Naive thymus-derived CD4-positive, alpha-beta T cell (primary cell): ENCODE data around the gene STON1. TPM values are rescaled to one million over a fixed set of nuclear protein-coding genes. Genes with fewer than 3 reads are reported as not detected.

ENCODE experiments used
- ATAC-seq: fragments of 150-1000 bp; cut with Tn5 transposase; 2 replicates; pipeline ENCODE4 v1.10.0; 2021; ENCODE audit warnings: mild to moderate bottlenecking, moderate library complexity
- CTCF ChIA-PET: fragments of 350-600 bp; sonication (Branson Sonifier 250); formaldehyde crosslinking; loops from one replicate; lab custom pipeline; 2021; ENCODE audit warnings: antibody characterized with exemption; lab: Charles Lee
- POLR2A ChIA-PET: fragments of 350-600 bp; sonication (Branson Sonifier 250); formaldehyde crosslinking; loops from one replicate; lab custom pipeline; 2021; ENCODE audit warnings: antibody characterized with exemption, inconsistent platforms; lab: Charles Lee
- DNase-seq, 9 donors: peaks; one replicate each; pipeline versions ENCODE4 v3.0.0 to v3.0.0-alpha.2; 2020 to 2022; ENCODE audit warnings: mixed read lengths in 1 of 9
- H3K27ac ChIP-seq: one replicate; pipeline ENCODE4 v1.7.0; 2013; ENCODE audit warnings: mild to moderate bottlenecking, low read depth, low read length, moderate library complexity
- H3K27me3 ChIP-seq, 2 donors: one replicate each; pipeline ENCODE4 v1.7.0; 2013; ENCODE audit warnings: low read length in 2 of 2, mild to moderate bottlenecking in 2 of 2, moderate library complexity in 2 of 2; ENCODE audit not compliant: control insufficient read depth in 2 of 2, insufficient read depth in 2 of 2
- H3K36me3 ChIP-seq, 3 experiments: 1 replicate in 2 of 3; 2 replicates in 1 of 3; pipeline ENCODE4 v1.7.0; 2013; ENCODE audit warnings: low read length in 3 of 3, mild to moderate bottlenecking in 3 of 3, moderate library complexity in 1 of 3; ENCODE audit not compliant: insufficient read depth in 3 of 3, control insufficient read depth in 2 of 3
- H3K4me1 ChIP-seq, 2 donors: one replicate each; pipeline ENCODE4 v1.7.0; 2013; ENCODE audit warnings: low read length in 2 of 2, mild to moderate bottlenecking in 2 of 2, moderate library complexity in 1 of 2; ENCODE audit not compliant: control insufficient read depth in 2 of 2, insufficient read depth in 2 of 2
- H3K4me3 ChIP-seq: 2 replicates; pipeline ENCODE4 v1.7.0; 2013; ENCODE audit warnings: mild to moderate bottlenecking, low read length
- H3K9me3 ChIP-seq, 3 experiments: 1 replicate in 2 of 3; 2 replicates in 1 of 3; pipeline ENCODE4 v1.7.0; 2013; ENCODE audit warnings: low read length in 3 of 3; ENCODE audit not compliant: control insufficient read depth in 2 of 3
- H3K27ac Mint-ChIP-seq, 9 donors: one replicate each; pipeline ENCODE4 v1.8.0; 2020 to 2022; ENCODE audit warnings: mixed read lengths in 9 of 9, mild to moderate bottlenecking in 8 of 9, moderate library complexity in 5 of 9, inconsistent platforms in 2 of 9
- H3K27me3 Mint-ChIP-seq, 5 donors: one replicate each; pipeline ENCODE4 v1.8.0; 2021 to 2022; ENCODE audit warnings: mixed read lengths in 5 of 5, mild to moderate bottlenecking in 1 of 5
- H3K36me3 Mint-ChIP-seq, 5 donors: one replicate each; pipeline ENCODE4 v1.8.0; 2020 to 2022; ENCODE audit warnings: mixed read lengths in 5 of 5, mild to moderate bottlenecking in 3 of 5, inconsistent platforms in 1 of 5
- H3K4me1 Mint-ChIP-seq, 7 donors: one replicate each; pipeline ENCODE4 v1.8.0; 2020 to 2022; ENCODE audit warnings: mixed read lengths in 7 of 7, mild to moderate bottlenecking in 3 of 7, inconsistent platforms in 1 of 7
- H3K4me3 Mint-ChIP-seq, 10 donors: one replicate each; pipeline ENCODE4 v1.8.0; 2020 to 2022; ENCODE audit warnings: mild to moderate bottlenecking in 10 of 10, mixed read lengths in 10 of 10, moderate library complexity in 6 of 10, inconsistent platforms in 2 of 10
- H3K9me3 Mint-ChIP-seq, 11 donors: one replicate each; pipeline ENCODE4 v1.8.0; 2020 to 2022; ENCODE audit warnings: mixed read lengths in 11 of 11, mild to moderate bottlenecking in 4 of 11, inconsistent platforms in 1 of 11, moderate library complexity in 1 of 11
- intact Hi-C, 2 donors: fragments of 100-400 bp; cut with micrococcal nuclease; formaldehyde crosslinking; loops; one replicate each; pipeline ENCODE4 v1.15.1; 2023
- polyA plus RNA-seq, 2 donors: library from polyadenylated mRNA; unstranded; fragments of 300-500 nt; fragmentation: Illumina TruSeq; gene quantifications; one replicate each; pipeline ENCODE4 v1.2.3, GENCODE V29; 2021
- total RNA-seq, 6 experiments: library from RNA in 5 of 6; stranded (reverse) in 5 of 6; gene quantifications; 1 replicate in 5 of 6; 2 replicates in 1 of 6; pipeline ENCODE4 v1.2.3 and lab custom pipeline; 2021 to 2026

Gene STON1
- total and polyA plus RNA-seq, 7 experiments from 2014 or later, result 0.39 to 3.7 (median 1.9) TPM

GRCh38 chr2:48633143-48633542 is 103.2 kb downstream of the STON1 start:
- Mint-ChIP-seq H3K4me3 (no peak overlapping the region), H3K27me3 (peaks cover 4 to 37% (median 27%) of the 10 kb centered on the region in 5 donors), H3K9me3 (peaks cover 0 to 21% (median 5%) of the 10 kb centered on the region in 11 donors), H3K4me1 (no peaks in the 10 kb centered on the region), H3K36me3 (no peaks in the 10 kb centered on the region), H3K27ac (peak overlapping the region in 1 of 9 donors; percentile 8)
- H3K9me3 ChIP-seq, result no peaks in the 10 kb centered on the region
- H3K27me3 ChIP-seq, result no peaks in the 10 kb centered on the region
- CTCF ChIA-PET, result no interaction called here
- H3K36me3 ChIP-seq, result no peaks in the 10 kb centered on the region
- no peak overlapping the region for H3K27ac ChIP-seq
- no peaks in the 10 kb centered on the region for H3K4me1 ChIP-seq
- POLR2A ChIA-PET, result no interaction called here
- no peak overlapping the region for H3K4me3 ChIP-seq
- no peak for ATAC-seq
- intact Hi-C loops, result no loop called here
- DNase-seq, result no peak

GRCh38 chr2:48635786-48636185 is 105.8 kb downstream of the STON1 start:
- Histone ChIP-seq H3K9me3 (no peaks in the 10 kb centered on the region), H3K4me3 (no peak overlapping the region), H3K27me3 (no peaks in the 10 kb centered on the region), H3K4me1 (no peaks in the 10 kb centered on the region), H3K27ac (no peak overlapping the region), H3K36me3 (no peaks in the 10 kb centered on the region)
- ATAC-seq, result no peak
- H3K4me1 Mint-ChIP-seq, result no peaks in the 10 kb centered on the region
- H3K27ac Mint-ChIP-seq, result no peak overlapping the region
- peaks cover 0 to 21% (median 6%) of the 10 kb centered on the region in 11 donors for H3K9me3 Mint-ChIP-seq
- no peaks in the 10 kb centered on the region for H3K36me3 Mint-ChIP-seq
- H3K4me3 Mint-ChIP-seq, result no peak overlapping the region
- POLR2A ChIA-PET, result no interaction called here
- CTCF ChIA-PET, result no interaction called here
- intact Hi-C loops, result no loop called here
- no peak for DNase-seq
- H3K27me3 Mint-ChIP-seq, result peaks cover 6 to 33% (median 28%) of the 10 kb centered on the region in 5 donors

- H3K9me3 Mint-ChIP-seq, result peaks cover 0 to 17% (median 6%) of the 10 kb centered on the region in 11 donors
- H3K27me3 Mint-ChIP-seq, result peaks cover 6 to 33% (median 22%) of the 10 kb centered on the region in 5 donors
- ChIA-PET CTCF (no interaction called here), POLR2A (no interaction called here)
- intact Hi-C loops, result no loop called here
- H3K27me3 ChIP-seq, result no peaks in the 10 kb centered on the region
- ATAC-seq, result no peak
- no peak overlapping the region for H3K27ac ChIP-seq
- H3K9me3 ChIP-seq, result no peaks in the 10 kb centered on the region
- no peak overlapping the region for H3K4me3 ChIP-seq
- H3K4me1 Mint-ChIP-seq, result no peaks in the 10 kb centered on the region
- no peak overlapping the region for H3K4me3 Mint-ChIP-seq
- DNase-seq, result no peak
- no peak overlapping the region for H3K27ac Mint-ChIP-seq
- no peaks in the 10 kb centered on the region for H3K36me3 ChIP-seq
- no peaks in the 10 kb centered on the region for H3K4me1 ChIP-seq
- no peaks in the 10 kb centered on the region for H3K36me3 Mint-ChIP-seq
Observed at GRCh38 chr2:48638261-48638660, 108.3 kb downstream of the STON1 start.

Other genes with a start within 250 kb of the STON1 start
- gene FOXN2, start 215.5 kb upstream of the STON1 start, total RNA-seq, result 10 to 100 TPM; 35.5 to 61.1 (median 52.2) TPM
- 10 to 100 TPM; 36.2 to 39.8 TPM for gene FOXN2, start 215.5 kb upstream of the STON1 start, polyA plus RNA-seq
- 10 to 100 TPM; 37.8 to 43.0 (median 38.6) TPM for gene PPP1R21, start 89.4 kb upstream of the STON1 start, total RNA-seq
- 10 to 100 TPM; 21.2 to 25.8 TPM for gene PPP1R21, start 89.4 kb upstream of the STON1 start, polyA plus RNA-seq
- gene GTF2A1L, start 87.7 kb downstream of the STON1 start, total RNA-seq, result not detected
- not detected for gene GTF2A1L, start 87.7 kb downstream of the STON1 start, polyA plus RNA-seq
- not detected for gene LHCGR, start 225.6 kb downstream of the STON1 start, total RNA-seq
- not detected for gene LHCGR, start 225.6 kb downstream of the STON1 start, polyA plus RNA-seq